Astrocyte (in vitro differentiated cells and primary cell): Measurements from ENCODE around the gene GLRA1. TPM values are rescaled to one million over a fixed set of nuclear protein-coding genes. Genes with fewer than 3 reads are reported as not detected.

ENCODE experiments used
- DNase-seq: peaks from one replicate; pipeline ENCODE4 v3.0.0-alpha.2; 2010; ENCODE audit warnings: low read depth
- FAIRE-seq: peaks from 2 replicates; lab custom pipeline; 2011; peaks lifted over from hg19 to GRCh38; lab: Jason Lieb, UNC
- H2AFZ ChIP-seq: 2 replicates; pipeline ENCODE4 v1.6.0; 2012; ENCODE audit warnings: low read depth, low read length, inconsistent platforms
- H3K27ac ChIP-seq: 2 replicates; pipeline ENCODE4 v1.5.1; 2011; ENCODE audit warnings: low read depth, low read length, inconsistent platforms
- H3K27me3 ChIP-seq: 2 replicates; pipeline ENCODE4 v1.6.0; 2011; ENCODE audit warnings: low read length, inconsistent platforms; ENCODE audit not compliant: insufficient read depth
- H3K36me3 ChIP-seq: 2 replicates; pipeline ENCODE4 v1.5.1; 2011; ENCODE audit warnings: low read length, inconsistent platforms; ENCODE audit not compliant: insufficient read depth
- H3K4me1 ChIP-seq: 2 replicates; pipeline ENCODE4 v1.5.1; 2011; ENCODE audit warnings: low read length, inconsistent platforms; ENCODE audit not compliant: insufficient read depth
- H3K4me2 ChIP-seq: 2 replicates; pipeline ENCODE4 v1.6.0; 2012; ENCODE audit warnings: low read length, inconsistent platforms
- H3K4me3 ChIP-seq: 2 replicates; pipeline ENCODE4 v1.5.1; 2011; ENCODE audit warnings: low read depth, mild to moderate bottlenecking, low read length, inconsistent platforms; ENCODE audit not compliant: insufficient read depth
- H3K79me2 ChIP-seq: 2 replicates; pipeline ENCODE4 v1.6.0; 2012; ENCODE audit warnings: mild to moderate bottlenecking, low read length, inconsistent platforms; ENCODE audit not compliant: insufficient read depth
- H3K9ac ChIP-seq: 2 replicates; pipeline ENCODE4 v1.6.0; 2012; ENCODE audit warnings: mild to moderate bottlenecking, low read length, inconsistent platforms
- H3K9me3 ChIP-seq: 2 replicates; pipeline ENCODE4 v1.5.1; 2012; ENCODE audit warnings: low read depth, mild to moderate bottlenecking, low read length, inconsistent platforms; ENCODE audit not compliant: insufficient read depth
- H4K20me1 ChIP-seq: 2 replicates; pipeline ENCODE4 v1.6.0; 2012; ENCODE audit warnings: low read length, inconsistent platforms; ENCODE audit not compliant: insufficient read depth
- H3K27ac Mint-ChIP-seq: one replicate; pipeline ENCODE4 v1.8.0; 2021; ENCODE audit warnings: mild to moderate bottlenecking, mixed read lengths; ENCODE audit not compliant: unreplicated experiment
- H3K27me3 Mint-ChIP-seq: one replicate; pipeline ENCODE4 v1.8.0; 2021; ENCODE audit warnings: low read depth, mixed read lengths; ENCODE audit not compliant: unreplicated experiment
- H3K36me3 Mint-ChIP-seq: one replicate; pipeline ENCODE4 v1.8.0; 2021; ENCODE audit warnings: low read depth, mixed read lengths; ENCODE audit not compliant: unreplicated experiment
- H3K4me1 Mint-ChIP-seq: one replicate; pipeline ENCODE4 v1.8.0; 2021; ENCODE audit warnings: low read depth, mixed read lengths; ENCODE audit not compliant: unreplicated experiment
- H3K4me3 Mint-ChIP-seq: one replicate; pipeline ENCODE4 v1.8.0; 2021; ENCODE audit warnings: mild to moderate bottlenecking, moderate library complexity, mixed read lengths; ENCODE audit not compliant: unreplicated experiment
- H3K9me3 Mint-ChIP-seq: one replicate; pipeline ENCODE4 v1.8.0; 2021; ENCODE audit warnings: mild to moderate bottlenecking, mixed read lengths; ENCODE audit not compliant: unreplicated experiment
- CTCF ChIP-seq: IDR thresholded peaks from 2 replicates; pipeline ENCODE4 v1.5.1; 2011; ENCODE audit warnings: low read depth, mild to moderate bottlenecking, inconsistent platforms, low read length, moderate library complexity; ENCODE audit not compliant: insufficient read depth
- EZH2 ChIP-seq: IDR thresholded peaks from 2 replicates; pipeline ENCODE4 v1.6.1; 2012; ENCODE audit warnings: mild to moderate bottlenecking, low read length, inconsistent platforms; ENCODE audit not compliant: insufficient read depth
- total RNA-seq: library from RNA; stranded (reverse); gene quantifications from 2 replicates; pipeline ENCODE4 v1.2.1, GENCODE V29; 2021

The GLRA1 gene
- total RNA-seq, 1 donor from 2014 or later, result not detected

- FAIRE-seq, result no peak
- Mint-ChIP-seq H3K36me3 (no peaks in the 10 kb centered on the region), H3K27me3 (peaks cover 31% of the 10 kb centered on the region)
These were observed 22.4 kb downstream of the GLRA1 start for GRCh38 chr5:151902215-151902614.

GRCh38 chr5:151901611-151902010 is 23.0 kb downstream of the GLRA1 start:
- no peak overlapping the region for H3K27ac Mint-ChIP-seq
- no peak overlapping the region for H2AFZ ChIP-seq
- TF ChIP-seq CTCF (no peak), EZH2 (no peak)
- no peaks in the 10 kb centered on the region for H3K36me3 Mint-ChIP-seq
- no peak overlapping the region for H3K4me3 ChIP-seq
- no peak overlapping the region for H3K4me2 ChIP-seq
- DNase-seq (no peak), FAIRE-seq (no peak)
- H3K27me3 Mint-ChIP-seq, result peaks cover 28% of the 10 kb centered on the region
- no peaks in the 10 kb centered on the region for H3K79me2 ChIP-seq
- H3K36me3 ChIP-seq, result no peaks in the 10 kb centered on the region
- no peaks in the 10 kb centered on the region for H3K9me3 Mint-ChIP-seq
- H3K9me3 ChIP-seq, result no peaks in the 10 kb centered on the region
- no peak overlapping the region for H3K27ac ChIP-seq
- H3K4me1 ChIP-seq, result peaks cover 21% of the 10 kb centered on the region
- no peak overlapping the region for H3K9ac ChIP-seq
- H4K20me1 ChIP-seq, result no peaks in the 10 kb centered on the region
- no peaks in the 10 kb centered on the region for H3K27me3 ChIP-seq
- no peak overlapping the region for H3K4me3 Mint-ChIP-seq
- H3K4me1 Mint-ChIP-seq, result peaks cover 23% of the 10 kb centered on the region

More at GRCh38 chr5:151902215-151902614, 22.4 kb downstream of the GLRA1 start:
- no peaks in the 10 kb centered on the region for H3K36me3 ChIP-seq
- H3K4me3 Mint-ChIP-seq, result no peak overlapping the region
- TF ChIP-seq CTCF, result no peak
- TF ChIP-seq EZH2, result no peak
- H3K9me3 ChIP-seq, result no peaks in the 10 kb centered on the region
- H3K9ac ChIP-seq, result no peak overlapping the region
- no peaks in the 10 kb centered on the region for H4K20me1 ChIP-seq
- no peak overlapping the region for H3K27ac ChIP-seq
- no peak overlapping the region for H3K4me2 ChIP-seq
- H3K4me1 ChIP-seq, result peaks cover 16% of the 10 kb centered on the region
- H3K9me3 Mint-ChIP-seq, result no peaks in the 10 kb centered on the region
- H3K4me1 Mint-ChIP-seq, result peaks cover 17% of the 10 kb centered on the region
- H3K27me3 ChIP-seq, result no peaks in the 10 kb centered on the region
- no peak for DNase-seq
- H3K27ac Mint-ChIP-seq, result no peak overlapping the region
- H3K4me3 ChIP-seq, result no peak overlapping the region
- H3K79me2 ChIP-seq, result no peaks in the 10 kb centered on the region
- no peak overlapping the region for H2AFZ ChIP-seq

- TF ChIP-seq CTCF (no peak), EZH2 (no peak)
- Mint-ChIP-seq H3K4me3 (no peak overlapping the region), H3K4me1 (peaks cover 26% of the 10 kb centered on the region), H3K27me3 (peaks cover 28% of the 10 kb centered on the region), H3K36me3 (no peaks in the 10 kb centered on the region), H3K9me3 (no peaks in the 10 kb centered on the region), H3K27ac (no peak overlapping the region)
- Histone ChIP-seq H3K79me2 (no peaks in the 10 kb centered on the region), H4K20me1 (no peaks in the 10 kb centered on the region), H3K4me3 (no peak overlapping the region), H2AFZ (no peak overlapping the region), H3K36me3 (no peaks in the 10 kb centered on the region), H3K4me1 (peaks cover 23% of the 10 kb centered on the region), H3K27me3 (no peaks in the 10 kb centered on the region), H3K9me3 (no peaks in the 10 kb centered on the region), H3K4me2 (no peak overlapping the region), H3K27ac (no peak overlapping the region), H3K9ac (no peak overlapping the region)
- DNase-seq (no peak), FAIRE-seq (no peak)
These were observed 23.8 kb downstream of the GLRA1 start for GRCh38 chr5:151900891-151901290.
